ENCODE measurements around the gene BMP3.
"Not testable (repeated sequence)": the region's sequence is repeated elsewhere in the genome, so short reads cannot be mapped to it uniquely, and the experiment has no call there.

BMP3 gene

GRCh38 chr4:81030061-81030980, at the start of gene BMP3:
TSS of gene BMP3 (plus strand) at chr4:81030708. CDS start at chr4:81031285, 577 bp downstream.
- no peak for DNase-seq

- DNase-seq, result no peak
Observed at GRCh38 chr4:80986011-80986410, 44.5 kb upstream of the BMP3 start.

GRCh38 chr4:80989921-80990544, 40.5 kb upstream of the BMP3 start:
- DNase-seq, result peak; percentile 16

- no peak for DNase-seq
Observed at GRCh38 chr4:80990851-80991250, 39.7 kb upstream of the BMP3 start.

- no peak for DNase-seq
Observed at GRCh38 chr4:80999943-81000342, 30.6 kb upstream of the BMP3 start.

- no peak for DNase-seq
Observed at GRCh38 chr4:81003597-81004111, 26.9 kb upstream of the BMP3 start.

- DNase-seq, result no peak
Observed at GRCh38 chr4:81007417-81007816, 23.1 kb upstream of the BMP3 start.

- DNase-seq, result not testable (repeated sequence)
Observed at GRCh38 chr4:81016566-81016965, 13.9 kb upstream of the BMP3 start.

- no peak for DNase-seq
Observed at GRCh38 chr4:81019006-81019405, 11.5 kb upstream of the BMP3 start.

GRCh38 chr4:81021142-81021944, 9.2 kb upstream of the BMP3 start:
- DNase-seq, result no peak

GRCh38 chr4:81021981-81022380, 8.5 kb upstream of the BMP3 start:
- DNase-seq, result no peak

- DNase-seq, result no peak
Observed at GRCh38 chr4:81023484-81023883, 7.0 kb upstream of the BMP3 start.

GRCh38 chr4:81030981-81031791, 678 bp downstream of the BMP3 start:
- DNase-seq, result no peak

- no peak for DNase-seq
Observed at GRCh38 chr4:81031796-81032551, 1.5 kb downstream of the BMP3 start.

- no peak for DNase-seq
Observed at GRCh38 chr4:81032771-81033684, 2.5 kb downstream of the BMP3 start.

- DNase-seq, result no peak
Observed at GRCh38 chr4:81038636-81039350, 8.3 kb downstream of the BMP3 start.

GRCh38 chr4:81039351-81039972, 9.0 kb downstream of the BMP3 start:
- DNase-seq, result no peak

- peak; percentile 30 for DNase-seq
Observed at GRCh38 chr4:81040012-81040659, 9.6 kb downstream of the BMP3 start.

Data from MV-4-11 (cell line).